Measurements from ENCODE around the gene AP1G1. TPM values are rescaled to one million over a fixed set of nuclear protein-coding genes. Genes with fewer than 3 reads are reported as not detected.

Gene AP1G1
- polyA plus RNA-seq, 1 donor, result 49.0 TPM

GRCh38 chr16:71748226-71748625 lies 60.4 kb downstream of the AP1G1 start:
- no peak for DNase-seq

- DNase-seq, result no peak
These were observed 62.1 kb downstream of the AP1G1 start for GRCh38 chr16:71746442-71747046.

GRCh38 chr16:71738855-71739254 lies 69.8 kb downstream of the AP1G1 start:
- no peak for DNase-seq

DNA sequence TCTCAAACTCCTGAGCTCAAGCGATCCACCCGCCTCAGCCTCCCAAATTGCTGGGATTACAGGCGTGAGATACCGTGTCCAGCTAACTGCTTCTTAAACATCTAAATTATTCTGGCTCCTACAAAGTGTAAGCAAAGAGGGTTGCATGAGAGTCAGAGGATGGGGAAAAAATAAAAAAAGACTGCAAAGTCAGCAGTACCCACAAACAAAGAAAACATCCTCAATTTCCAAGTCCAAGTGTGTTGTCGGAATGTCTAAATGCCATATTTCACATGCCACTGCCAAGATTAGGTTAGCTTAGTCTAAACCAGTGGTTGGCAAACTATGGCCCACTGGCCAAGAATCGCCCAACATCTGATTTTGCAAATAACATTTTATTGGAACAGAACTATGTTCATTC lies 71.1 kb downstream of the AP1G1 start:
- no peak for DNase-seq

DNA sequence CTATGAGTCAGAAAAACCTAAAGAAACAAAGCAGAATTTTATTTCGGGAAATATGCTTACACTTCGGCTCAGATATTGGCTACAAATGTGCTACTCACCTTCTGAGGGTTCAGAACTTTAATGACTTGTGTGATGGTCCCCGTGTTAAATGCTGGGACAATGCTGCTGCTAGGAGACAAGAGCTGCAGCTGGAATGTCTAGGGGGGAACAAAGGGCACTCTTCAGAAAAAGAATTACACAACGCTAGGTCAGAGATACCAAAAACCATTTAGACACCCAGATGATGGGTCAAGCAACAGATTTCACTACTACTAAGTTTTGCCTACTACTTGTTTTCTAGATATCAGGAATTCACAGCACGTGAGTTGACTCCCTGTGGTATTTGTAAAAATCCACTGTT lies 74.1 kb downstream of the AP1G1 start:
- no peak for DNase-seq

GRCh38 chr16:71732587-71732986 lies 76.0 kb downstream of the AP1G1 start:
- no peak for DNase-seq

DNA sequence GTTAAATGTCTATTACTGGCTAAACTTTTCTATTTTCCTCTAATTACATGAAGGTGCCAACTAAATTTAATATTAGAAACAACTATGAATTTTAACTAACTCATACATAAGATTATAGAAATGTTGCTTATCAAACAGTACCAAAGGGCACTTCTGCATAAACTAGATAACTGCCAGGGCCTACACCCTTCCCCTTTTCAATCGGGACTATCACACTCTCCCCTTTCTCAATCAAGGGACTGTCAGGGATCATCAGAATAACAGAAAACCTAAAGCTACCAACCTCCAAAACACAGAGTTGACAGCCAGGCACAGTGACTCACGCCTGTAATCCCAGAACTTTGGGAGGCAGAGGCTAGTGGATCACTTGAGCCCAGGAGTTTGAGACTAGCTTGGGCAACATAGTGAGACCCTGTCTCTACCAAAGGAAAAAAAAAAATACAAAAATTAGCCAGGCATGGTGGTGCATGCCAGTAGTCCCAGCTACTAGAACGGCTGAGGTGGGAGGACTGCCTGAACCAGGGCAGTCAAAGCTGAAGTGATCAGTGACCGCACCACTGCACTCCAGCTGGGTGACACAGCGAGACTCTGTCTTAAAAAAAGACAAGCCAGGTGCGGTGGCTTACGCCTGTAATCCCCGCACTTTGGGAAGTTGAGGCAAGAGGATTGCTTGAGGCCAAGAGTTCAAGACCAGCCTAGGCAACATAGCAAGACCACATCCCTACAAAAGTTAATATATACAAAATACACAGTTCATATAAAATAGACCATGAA lies 80.9 kb downstream of the AP1G1 start:
- DNase-seq, result no peak

GRCh38 chr16:71726476-71727315 lies 81.9 kb downstream of the AP1G1 start:
- no peak for DNase-seq

DNA sequence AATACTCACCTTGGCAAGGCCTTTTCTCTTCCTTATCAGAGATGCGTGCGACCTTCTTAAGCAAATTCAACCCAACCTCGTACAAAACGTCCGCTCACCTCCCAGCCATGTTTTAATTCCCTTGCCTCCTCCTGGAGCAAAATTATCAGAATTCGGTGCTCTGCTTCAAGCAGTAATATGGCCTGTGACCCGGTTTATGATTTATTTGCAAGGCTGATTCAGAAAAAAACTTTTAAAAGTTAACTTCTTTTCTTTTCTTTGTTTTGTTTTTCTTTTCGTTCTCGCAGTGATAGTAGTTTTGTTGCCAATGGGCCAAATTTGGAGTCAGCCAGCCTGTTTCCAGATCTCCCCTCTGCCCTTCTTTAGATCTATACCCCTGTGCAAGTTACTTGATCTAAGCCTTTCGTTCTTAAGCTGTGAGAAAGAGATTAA lies 84.3 kb downstream of the AP1G1 start, which contains the start of gene PHLPP2:
Gene PHLPP2, minus strand, starts transcription at position 382 of the 432 bp plus-strand sequence. CDS start 9,906 bp downstream, outside the sequence.
- no peak for DNase-seq

DNA sequence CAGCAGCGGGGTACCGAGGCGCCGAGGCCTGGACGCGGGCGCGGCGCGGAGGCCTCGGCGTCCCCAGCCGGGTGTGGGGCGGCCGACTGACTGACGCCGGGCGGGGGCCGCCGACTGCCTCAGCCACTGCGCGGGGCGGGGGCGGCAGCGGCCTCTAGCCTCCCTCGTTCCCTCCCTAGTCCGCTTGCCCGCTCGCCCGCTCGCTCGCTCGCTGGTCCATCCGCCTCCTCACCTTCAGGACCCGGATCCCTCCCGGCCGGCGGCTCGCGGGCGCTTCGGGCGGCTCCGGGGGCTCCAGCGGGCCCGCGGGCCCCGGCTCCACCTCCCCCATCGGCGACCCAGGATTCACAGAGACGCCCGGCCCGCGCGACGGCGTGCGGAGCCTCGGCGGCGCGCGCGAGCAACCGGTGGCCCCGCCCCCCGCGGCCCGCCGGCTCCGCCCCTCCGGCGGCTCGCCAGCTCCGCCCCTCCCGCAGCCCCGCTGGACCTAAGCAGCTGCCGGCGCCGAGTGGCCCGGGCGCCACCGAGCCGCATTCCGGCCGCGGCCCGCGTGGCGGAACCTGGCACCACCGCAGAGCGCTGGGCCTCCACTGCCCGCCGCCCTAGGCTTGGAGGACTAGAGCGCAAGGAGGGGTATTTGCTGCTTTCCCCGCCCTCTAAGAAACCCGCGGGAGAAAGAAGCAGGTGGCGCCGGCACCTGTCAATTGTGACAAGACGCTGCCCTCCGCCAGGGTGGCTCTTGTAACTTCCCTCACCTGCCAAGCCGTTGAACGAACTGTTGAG lies 84.9 kb downstream of the AP1G1 start:
- DNase-seq, result peak; percentile 80

DNA sequence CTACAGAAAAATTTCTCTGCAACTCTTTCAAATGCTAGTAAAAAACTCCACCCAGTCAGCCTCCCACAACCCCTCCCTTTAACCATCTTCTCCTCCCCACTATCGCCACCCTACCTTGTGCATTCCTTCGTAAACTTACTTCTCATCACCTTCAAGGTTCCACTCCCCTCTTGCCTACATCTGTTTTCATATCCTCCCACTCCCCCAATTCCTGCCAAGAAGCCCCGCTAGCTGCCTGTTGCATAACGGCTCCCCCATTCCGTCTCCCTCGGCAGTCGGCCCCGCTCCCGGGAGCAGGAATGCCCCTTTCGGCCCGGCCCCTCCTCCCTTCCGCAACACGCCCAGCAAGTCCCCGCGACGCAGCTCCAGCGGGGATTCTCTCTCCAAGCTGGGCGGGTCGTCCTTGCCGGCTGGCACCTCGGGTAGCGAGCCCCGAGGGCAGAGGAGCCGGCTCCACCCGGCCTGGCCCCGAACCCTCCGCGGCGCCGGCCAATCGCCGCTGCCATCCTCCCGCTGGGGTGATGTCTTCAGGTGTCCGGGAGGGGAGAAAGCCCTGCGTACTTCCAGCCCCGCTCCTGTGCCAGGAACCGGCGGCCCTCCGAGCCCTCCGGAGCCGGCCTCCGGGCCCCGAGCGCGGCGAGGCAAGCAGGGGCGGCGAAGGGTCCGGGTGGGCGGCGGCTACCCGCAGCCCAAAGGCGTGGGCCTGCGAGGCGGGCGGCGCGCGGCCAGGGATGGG lies 85.7 kb downstream of the AP1G1 start:
- peak; percentile 53 for DNase-seq

DNA sequence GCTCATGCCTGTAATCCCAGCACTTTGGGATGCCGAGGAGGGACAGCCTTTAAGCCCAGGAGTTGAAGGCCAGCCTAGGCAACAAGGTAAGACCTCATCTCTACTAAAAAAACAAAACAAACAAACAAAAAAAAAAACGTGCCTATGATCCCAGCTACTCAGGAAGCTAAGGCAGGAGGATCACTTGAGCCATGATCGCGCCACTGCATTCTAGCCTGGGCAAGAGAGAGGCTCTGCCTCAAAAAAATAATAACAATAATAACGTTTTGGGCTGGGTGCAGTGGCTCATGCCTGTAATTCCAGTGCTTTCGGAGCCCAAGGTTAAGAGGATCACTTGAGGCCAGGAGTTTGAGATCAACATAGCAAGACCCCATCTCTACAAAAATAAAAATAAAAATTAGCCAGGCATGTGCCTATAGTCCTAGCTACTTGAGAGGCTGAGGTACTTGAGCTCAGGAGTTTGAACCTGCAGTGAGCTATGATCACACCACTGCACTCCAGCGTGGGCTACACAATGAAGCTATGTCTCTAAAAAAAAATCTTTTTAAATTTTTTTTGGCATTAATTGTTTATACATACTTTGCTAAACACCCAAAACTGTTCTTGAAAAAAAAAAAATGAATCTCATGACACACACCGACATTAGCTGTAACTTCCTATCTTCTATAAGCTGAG lies 87.4 kb downstream of the AP1G1 start:
- no peak for DNase-seq

DNA sequence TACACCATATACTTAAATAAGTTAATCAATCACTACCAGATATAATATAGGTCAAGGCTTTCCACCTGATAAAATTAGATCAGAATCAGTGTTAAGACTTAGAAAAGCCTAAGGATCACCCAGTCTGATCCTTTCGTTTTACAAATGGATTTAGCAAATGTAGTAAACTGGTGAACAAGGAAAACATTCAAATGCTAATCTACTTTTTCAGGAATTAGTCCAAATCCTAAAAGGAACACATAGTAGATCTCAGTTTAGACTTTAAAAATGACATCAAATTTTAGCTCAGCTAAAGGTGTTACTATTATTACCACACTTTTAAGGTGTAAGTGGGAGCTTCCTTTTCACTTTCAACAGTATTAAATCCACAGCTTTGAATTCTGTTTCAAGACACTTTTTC lies 96.1 kb downstream of the AP1G1 start:
- DNase-seq, result no peak

DNA sequence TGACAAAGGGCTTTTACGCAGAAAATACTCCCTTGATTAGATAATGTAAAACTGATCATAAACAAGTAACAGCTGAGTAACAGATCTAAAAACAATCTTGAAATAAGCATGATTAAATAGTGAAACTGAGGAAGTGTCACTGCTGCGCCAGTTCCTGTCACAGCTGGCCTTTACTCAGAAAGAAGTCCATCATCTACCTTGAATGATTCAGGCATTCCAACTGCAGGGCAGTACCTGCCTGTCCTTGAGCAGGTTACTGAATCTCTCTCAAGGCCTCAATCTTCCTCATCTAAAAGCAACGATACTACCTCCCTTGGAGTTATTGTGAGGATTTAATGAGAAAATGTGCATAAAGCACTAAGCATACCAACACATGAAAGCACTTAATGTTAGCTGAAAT lies 96.8 kb downstream of the AP1G1 start:
- DNase-seq, result no peak

DNA sequence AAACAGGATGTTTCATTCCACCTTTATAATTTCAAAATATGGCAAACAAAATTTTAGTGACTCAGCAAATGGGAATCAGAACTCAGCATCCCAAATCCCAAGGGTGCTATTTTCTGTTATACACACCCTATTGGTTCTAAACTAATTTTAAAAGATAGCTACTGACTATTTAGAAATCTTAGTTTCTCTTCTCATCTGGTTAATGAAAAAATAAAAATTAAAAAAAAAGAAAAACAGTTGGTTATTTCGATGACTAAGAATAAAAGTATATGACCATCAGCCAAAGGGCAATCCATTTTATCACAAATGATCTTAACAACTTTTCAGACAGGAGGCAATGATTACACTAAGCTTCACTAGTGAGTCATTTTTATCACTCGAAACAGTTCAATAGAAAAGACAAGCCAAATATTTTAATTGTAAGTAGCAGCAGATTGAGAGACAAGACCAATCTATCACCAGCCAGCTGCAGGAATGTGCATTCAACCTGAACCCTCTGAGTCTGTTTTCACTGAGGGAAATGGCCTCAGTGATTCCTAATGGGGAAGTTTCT lies 99.3 kb downstream of the AP1G1 start:
- no peak for DNase-seq

GRCh38 chr16:71708696-71709095 lies 99.9 kb downstream of the AP1G1 start:
- no peak for DNase-seq

DNA sequence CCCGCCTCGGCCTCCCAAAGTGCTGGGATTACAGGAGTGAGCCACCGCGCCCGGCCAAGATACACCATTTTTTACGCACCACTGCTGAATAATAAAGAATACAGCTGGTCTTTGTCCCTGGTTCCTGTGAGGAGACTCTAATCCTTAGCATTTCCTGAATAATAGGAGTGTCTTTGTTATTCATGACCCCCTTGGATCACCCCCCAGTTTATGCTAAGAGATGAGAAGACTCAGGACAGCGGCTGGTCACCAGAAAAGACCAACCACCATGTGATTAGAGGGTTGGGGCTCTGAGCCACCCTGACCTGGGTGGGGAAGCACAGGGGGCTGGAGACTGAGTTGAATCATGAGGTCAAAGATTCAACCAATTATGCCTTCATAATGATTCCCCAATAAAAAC lies 101.4 kb downstream of the AP1G1 start:
- DNase-seq, result no peak

DNA sequence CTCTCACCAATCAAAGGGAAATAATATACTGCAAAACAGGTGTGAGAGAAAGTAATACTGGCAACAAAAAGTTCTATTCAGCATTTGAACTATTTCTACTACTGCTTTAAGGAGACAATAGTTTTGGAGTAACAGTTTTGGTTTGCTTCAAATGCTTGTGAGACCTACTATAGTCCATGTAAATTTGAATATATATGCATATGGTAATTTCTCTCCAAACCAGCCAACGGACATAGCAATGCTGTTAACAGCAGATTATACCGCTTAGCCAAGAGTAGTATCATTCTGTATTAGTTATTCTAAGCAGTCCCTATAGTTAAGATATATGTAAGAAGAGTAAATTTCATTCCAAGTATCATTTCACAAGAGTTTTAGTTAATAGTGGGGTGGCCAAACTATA lies 102.6 kb downstream of the AP1G1 start:
- DNase-seq, result no peak

DNA sequence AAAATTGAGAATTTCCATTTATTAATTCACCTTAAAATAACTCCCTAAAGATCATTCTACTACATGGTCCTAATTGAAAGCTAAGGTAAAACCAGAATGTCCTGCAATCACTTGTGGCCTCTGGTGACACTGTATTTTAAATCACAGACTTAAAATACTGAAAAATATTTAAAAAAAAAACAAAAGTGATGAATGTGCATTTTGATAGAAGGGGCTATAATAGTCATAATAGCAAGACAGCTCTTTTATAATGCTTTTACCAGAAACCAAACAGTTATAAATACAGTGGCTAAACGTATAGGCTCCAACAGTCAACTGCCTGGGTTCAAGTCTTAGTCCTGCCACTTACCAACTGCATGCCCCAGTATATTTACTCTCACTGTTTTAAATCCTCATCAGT lies 105.3 kb downstream of the AP1G1 start:
- DNase-seq, result no peak

- DNase-seq, result no peak
These were observed 107.8 kb downstream of the AP1G1 start for GRCh38 chr16:71700831-71701230.

DNA sequence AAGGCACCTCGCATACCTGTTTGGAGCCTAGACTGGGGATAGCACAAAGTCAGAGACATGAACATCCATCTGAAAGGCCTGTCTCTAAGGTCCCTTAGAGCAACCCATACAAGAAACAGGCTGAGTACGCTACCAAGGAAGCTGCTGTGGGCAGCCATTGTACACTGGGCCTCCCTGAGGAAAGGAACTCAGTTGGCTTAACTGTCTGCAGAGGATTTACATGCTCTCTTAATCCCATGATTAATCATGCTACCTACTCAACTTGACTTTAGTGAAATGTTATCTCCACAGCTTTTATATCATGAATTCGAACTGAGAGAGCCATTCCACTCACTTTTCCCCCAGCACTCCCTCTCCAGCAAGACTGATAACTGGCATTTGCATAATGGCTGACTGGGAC lies 110.1 kb downstream of the AP1G1 start:
- DNase-seq, result no peak
